ENCODE results near the gene UFD1. TPM values are rescaled to one million over a fixed set of nuclear protein-coding genes. Genes with fewer than 3 reads are reported as not detected.
A peak's percentile ranks its signal among the peaks of the same experiment; 100 is the strongest.

Gene UFD1
- total RNA-seq, 1 experiment from 2014 or later, result 74.4 TPM

DNA sequence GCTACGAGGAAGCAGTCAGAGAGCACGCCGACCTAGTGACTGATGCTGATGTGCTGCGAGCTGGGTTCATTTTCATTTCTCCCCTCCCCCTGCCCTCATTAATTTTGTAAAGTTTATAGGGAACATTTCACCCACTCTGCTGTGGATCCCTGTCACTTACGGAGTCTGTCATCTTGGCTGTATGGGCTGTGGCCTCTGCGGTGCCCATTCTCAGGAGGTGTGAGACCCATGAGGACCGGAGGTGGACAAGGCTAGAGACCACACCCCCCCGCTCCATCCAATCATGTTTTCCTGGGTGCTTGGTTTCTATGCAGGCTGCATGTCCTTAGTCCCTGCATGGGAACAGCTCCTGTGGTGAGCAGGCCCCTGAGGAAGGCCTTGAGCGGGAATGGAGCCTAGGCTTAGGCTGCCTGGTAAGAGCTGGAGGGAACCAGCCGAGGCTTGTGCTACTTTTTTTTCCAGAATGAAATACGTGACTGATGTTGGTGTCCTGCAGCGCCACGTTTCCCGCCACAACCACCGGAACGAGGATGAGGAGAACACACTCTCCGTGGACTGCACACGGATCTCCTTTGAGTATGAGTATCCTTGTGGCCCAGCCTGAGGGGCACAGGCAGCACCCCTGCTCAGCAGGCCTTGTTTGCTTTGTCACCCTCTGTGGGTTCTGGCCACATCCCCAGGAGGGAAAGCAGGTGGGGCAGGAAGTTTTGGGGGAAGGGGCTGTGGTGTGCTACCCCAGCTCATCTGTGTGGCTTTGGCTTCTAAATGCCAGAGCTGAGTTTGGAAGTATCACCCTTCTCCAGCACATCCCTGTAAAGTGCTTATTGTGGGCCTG, 26.1 kb upstream of the UFD1 start:
- no peak overlapping the region for H3K9ac ChIP-seq (ENCODE audit: extremely low read depth, insufficient read length, low read length)
- H2BK20ac ChIP-seq (ENCODE audit: low read depth, low read length, poor library complexity, severe bottlenecking), result no peak overlapping the region
- no peak overlapping the region for H2BK5ac ChIP-seq (ENCODE audit: insufficient read length, low read length)
- H3K14ac ChIP-seq (ENCODE audit: insufficient read depth, low read length), result no peak overlapping the region
- Mint-ChIP-seq H3K4me3 (no peak overlapping the region), H3K27ac (peak overlapping the region in 1 of 3 experiments; percentile 72; a peak in 1 of 7 replicates), H3K4me1 (peaks cover 9% of the 10 kb centered on the region in 2 experiments), H3K36me3 (ENCODE audit: insufficient read depth in 1 of 3, low read depth in 3 of 3) (peaks cover 14 to 54% (median 33%) of the 10 kb centered on the region in 3 experiments), H3K27me3 (ENCODE audit: low read depth) (no peaks in the 10 kb centered on the region; the same call in 1 of the 2 replicates), H3K9me3 (no peaks in the 10 kb centered on the region)
- no peak overlapping the region for H4K5ac ChIP-seq (ENCODE audit: insufficient read length, low read depth, low read length)
- H3K79me1 ChIP-seq (ENCODE audit: insufficient read depth, low read depth, low read length, poor library complexity, severe bottlenecking), result no peaks in the 10 kb centered on the region
- no peak overlapping the region for H3K18ac ChIP-seq (ENCODE audit: insufficient read length, low read depth, low read length)
- no peak overlapping the region for H3K27ac ChIP-seq (ENCODE audit: insufficient read length, low read depth, low read length)
- no peak overlapping the region for H2BK15ac ChIP-seq (ENCODE audit: low read depth, low read length)
- H2BK120ac ChIP-seq (ENCODE audit: low read depth, low read length, poor library complexity, severe bottlenecking), result no peak overlapping the region
- H3K23ac ChIP-seq (ENCODE audit: insufficient read length, low read depth, low read length), result no peak overlapping the region
- no peak overlapping the region for H4K8ac ChIP-seq (replicated peaks; ENCODE audit: insufficient read length, low read depth, low read length)
- TF ChIP-seq, protein P1, sequence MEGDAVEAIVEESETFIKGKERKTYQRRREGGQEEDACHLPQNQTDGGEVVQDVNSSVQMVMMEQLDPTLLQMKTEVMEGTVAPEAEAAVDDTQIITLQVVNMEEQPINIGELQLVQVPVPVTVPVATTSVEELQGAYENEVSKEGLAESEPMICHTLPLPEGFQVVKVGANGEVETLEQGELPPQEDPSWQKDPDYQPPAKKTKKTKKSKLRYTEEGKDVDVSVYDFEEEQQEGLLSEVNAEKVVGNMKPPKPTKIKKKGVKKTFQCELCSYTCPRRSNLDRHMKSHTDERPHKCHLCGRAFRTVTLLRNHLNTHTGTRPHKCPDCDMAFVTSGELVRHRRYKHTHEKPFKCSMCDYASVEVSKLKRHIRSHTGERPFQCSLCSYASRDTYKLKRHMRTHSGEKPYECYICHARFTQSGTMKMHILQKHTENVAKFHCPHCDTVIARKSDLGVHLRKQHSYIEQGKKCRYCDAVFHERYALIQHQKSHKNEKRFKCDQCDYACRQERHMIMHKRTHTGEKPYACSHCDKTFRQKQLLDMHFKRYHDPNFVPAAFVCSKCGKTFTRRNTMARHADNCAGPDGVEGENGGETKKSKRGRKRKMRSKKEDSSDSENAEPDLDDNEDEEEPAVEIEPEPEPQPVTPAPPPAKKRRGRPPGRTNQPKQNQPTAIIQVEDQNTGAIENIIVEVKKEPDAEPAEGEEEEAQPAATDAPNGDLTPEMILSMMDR (conservative IDR thresholded peaks at IDR 0.05), result no peak
- no peaks in the 10 kb centered on the region for H3K9me3 ChIP-seq (ENCODE audit: control insufficient read depth, low read depth, low read length)
- no peak overlapping the region for H2AK5ac ChIP-seq (ENCODE audit: insufficient read length, low read length)
- no peaks in the 10 kb centered on the region for H3K79me2 ChIP-seq (ENCODE audit: insufficient read depth, low read length)
- no peaks in the 10 kb centered on the region for H3K27me3 ChIP-seq (ENCODE audit: insufficient read depth, low read length)
- no peak overlapping the region for H3K4ac ChIP-seq (ENCODE audit: low read depth, low read length)
- no peaks in the 10 kb centered on the region; the same call in 1 of the 2 replicates for H3K4me1 ChIP-seq (ENCODE audit: insufficient read depth, low read length)
- no peak overlapping the region for H3T11ph ChIP-seq (ENCODE audit: low read length)
- H3K56ac ChIP-seq (ENCODE audit: insufficient read length, low read depth, low read length), result no peak overlapping the region
- no CpG with 5 or more reads among the region's 18 CpGs for WGBS (ENCODE audit: extremely low coverage, insufficient read length, low lambda C conversion rate)
- no peak for DNase-seq
- H2BK12ac ChIP-seq (ENCODE audit: insufficient read length, low read depth, low read length), result no peak overlapping the region
- no peaks in the 10 kb centered on the region for H4K20me1 ChIP-seq (ENCODE audit: control insufficient read depth, insufficient read depth, insufficient read length)
- H2AFZ ChIP-seq (ENCODE audit: low read length), result no peak overlapping the region
- no peaks in the 10 kb centered on the region for H3K23me2 ChIP-seq (ENCODE audit: insufficient read length, low read depth, low read length, poor library complexity, severe bottlenecking)
- no peak overlapping the region for H3K4me2 ChIP-seq (ENCODE audit: insufficient read depth, insufficient read length, low read length)
- no peak overlapping the region for H4K91ac ChIP-seq (ENCODE audit: insufficient read length, low read depth, low read length)

All from H9 (cell line).